ENCODE data around the gene GCN1. TPM values are rescaled to one million over a fixed set of nuclear protein-coding genes. Genes with fewer than 3 reads are reported as not detected.
"Not testable (repeated sequence)": the region's sequence is repeated elsewhere in the genome, so short reads cannot be mapped to it uniquely, and the experiment has no call there.

GCN1 gene
- total RNA-seq, 2 experiments from 2014 or later = 126 to 151 TPM

- no peak for ATAC-seq
- DNase-seq = no peak
- CTCF ChIA-PET = interaction anchor here (0.9 to 9.2 kb wide), 21 partner anchors 9 to 238 kb away, joined by 3 to 94 read pairs (median 6); partner anchors contain the start of genes COX6A1, PXN, RNU4-1 and RNU4-2
- Mint-ChIP-seq H3K4me3 (peak overlapping the region; percentile 89), H3K36me3 (peaks cover 48% of the 10 kb centered on the region), H3K27me3 (no peaks in the 10 kb centered on the region), H3K9me3 (ENCODE audit: low read depth) (no peaks in the 10 kb centered on the region), H3K4me1 (peaks cover 48% of the 10 kb centered on the region), H3K27ac (peak overlapping the region; percentile 99)
Observed at GRCh38 chr12:120200364-120200800, 5.9 kb upstream of the GCN1 start.

GRCh38 chr12:120199595-120200306 lies 5.2 kb upstream of the GCN1 start:
- DNase-seq (peak; percentile 64), ATAC-seq (no peak)
- peaks cover 53% of the 10 kb centered on the region for H3K4me1 Mint-ChIP-seq
- peaks cover 52% of the 10 kb centered on the region for H3K36me3 Mint-ChIP-seq
- H3K27ac Mint-ChIP-seq = peak overlapping the region; percentile 99
- no peaks in the 10 kb centered on the region for H3K9me3 Mint-ChIP-seq (ENCODE audit: low read depth)
- peak overlapping the region; percentile 89 for H3K4me3 Mint-ChIP-seq
- CTCF ChIA-PET = interaction anchor here (0.5 to 8.3 kb wide), 7 partner anchors 26 to 231 kb away, joined by 3 to 86 read pairs (median 3); partner anchors contain the start of gene PXN
- no peaks in the 10 kb centered on the region for H3K27me3 Mint-ChIP-seq

- Mint-ChIP-seq H3K27me3 (no peaks in the 10 kb centered on the region), H3K36me3 (peaks cover 53% of the 10 kb centered on the region), H3K4me3 (peak overlapping the region; percentile 89), H3K4me1 (peaks cover 54% of the 10 kb centered on the region), H3K9me3 (ENCODE audit: low read depth) (no peaks in the 10 kb centered on the region), H3K27ac (peak overlapping the region; percentile 99)
- DNase-seq (no peak), ATAC-seq (no peak)
- CTCF ChIA-PET = interaction anchor here (1.3 to 8.3 kb wide), 3 partner anchors 25 to 79 kb away, joined by 4 to 86 read pairs (median 10); partner anchors contain the start of gene PXN
Observed at GRCh38 chr12:120199025-120199424, 4.5 kb upstream of the GCN1 start.

- CTCF ChIA-PET = interaction anchor here (1.0 to 8.3 kb wide), 3 partner anchors 8 to 67 kb away, joined by 3 to 86 read pairs (median 6); partner anchors contain the start of gene PXN
- Mint-ChIP-seq H3K27ac (peak overlapping the region; percentile 77), H3K4me1 (peaks cover 58% of the 10 kb centered on the region), H3K27me3 (no peaks in the 10 kb centered on the region), H3K9me3 (ENCODE audit: low read depth) (no peaks in the 10 kb centered on the region), H3K4me3 (peak overlapping the region; percentile 89), H3K36me3 (peaks cover 59% of the 10 kb centered on the region)
- DNase-seq = no peak
- ATAC-seq = no peak
Observed at GRCh38 chr12:120197542-120197887, 3.0 kb upstream of the GCN1 start.

- H3K4me3 Mint-ChIP-seq = peak overlapping the region; percentile 40
- not testable (repeated sequence) for ATAC-seq; DNase-seq; H3K27me3 Mint-ChIP-seq; H3K9me3 Mint-ChIP-seq (ENCODE audit: low read depth)
- CTCF ChIA-PET = interaction anchor here (1.0 to 8.3 kb wide), 5 partner anchors 7 to 86 kb away, joined by 3 to 86 read pairs (median 6); partner anchors contain the start of gene PXN
- peak overlapping the region; percentile 77 for H3K27ac Mint-ChIP-seq
- H3K4me1 Mint-ChIP-seq = peaks cover 58% of the 10 kb centered on the region
- peaks cover 59% of the 10 kb centered on the region for H3K36me3 Mint-ChIP-seq
Observed at GRCh38 chr12:120196817-120197541, 2.5 kb upstream of the GCN1 start.

- H3K4me1 Mint-ChIP-seq = peaks cover 63% of the 10 kb centered on the region
- no peaks in the 10 kb centered on the region for H3K27me3 Mint-ChIP-seq
- ATAC-seq (no peak), DNase-seq (no peak)
- H3K9me3 Mint-ChIP-seq (ENCODE audit: low read depth) = no peaks in the 10 kb centered on the region
- peaks cover 62% of the 10 kb centered on the region for H3K36me3 Mint-ChIP-seq
- CTCF ChIA-PET = interaction anchor here (1.0 to 8.3 kb wide), 5 partner anchors 32 to 86 kb away, joined by 5 to 86 read pairs (median 6); partner anchors contain the start of gene PXN
- H3K27ac Mint-ChIP-seq = peak overlapping the region; percentile 95
- peak overlapping the region; percentile 90 for H3K4me3 Mint-ChIP-seq
Observed at GRCh38 chr12:120196363-120196762, 1.8 kb upstream of the GCN1 start.

GRCh38 chr12:120194226-120194533 lies 335 bp downstream of the GCN1 start:
- peak overlapping the region; percentile 92 for H3K27ac Mint-ChIP-seq
- H3K9me3 Mint-ChIP-seq (ENCODE audit: low read depth) = no peaks in the 10 kb centered on the region
- H3K36me3 Mint-ChIP-seq = peaks cover 57% of the 10 kb centered on the region
- DNase-seq (no peak), ATAC-seq (peak; percentile 1)
- CTCF ChIA-PET = interaction anchor here (1.0 to 1.8 kb wide), 3 partner anchors 34 to 344 kb away, joined by 3 to 7 read pairs (median 3); partner anchors contain the start of gene PXN
- peaks cover 64% of the 10 kb centered on the region for H3K4me1 Mint-ChIP-seq
- peak overlapping the region; percentile 90 for H3K4me3 Mint-ChIP-seq
- H3K27me3 Mint-ChIP-seq = no peaks in the 10 kb centered on the region

- H3K27ac Mint-ChIP-seq; H3K9me3 Mint-ChIP-seq (ENCODE audit: low read depth); ATAC-seq; DNase-seq; H3K27me3 Mint-ChIP-seq: not testable (repeated sequence)
- H3K36me3 Mint-ChIP-seq = peaks cover 56% of the 10 kb centered on the region
- CTCF ChIA-PET = interaction anchor here (1.0 to 1.8 kb wide), 3 partner anchors 35 to 345 kb away, joined by 3 to 7 read pairs (median 3); partner anchors contain the start of gene PXN
- H3K4me1 Mint-ChIP-seq = peaks cover 55% of the 10 kb centered on the region
- H3K4me3 Mint-ChIP-seq = peak overlapping the region; percentile 90
Observed at GRCh38 chr12:120193286-120193685, 1.2 kb downstream of the GCN1 start.

- ATAC-seq (no peak), DNase-seq (no peak)
- Mint-ChIP-seq H3K27me3 (no peaks in the 10 kb centered on the region), H3K36me3 (peaks cover 53% of the 10 kb centered on the region), H3K4me3 (no peak overlapping the region), H3K9me3 (ENCODE audit: low read depth) (no peaks in the 10 kb centered on the region), H3K27ac (no peak overlapping the region), H3K4me1 (peaks cover 48% of the 10 kb centered on the region)
- CTCF ChIA-PET = interaction anchor here (2.3 kb wide), 1 partner anchor 10 kb away, joined by 12 read pairs; the partner anchor contains the start of gene RPLP0
Observed at GRCh38 chr12:120190985-120191480, 3.5 kb downstream of the GCN1 start.

- H3K27me3 Mint-ChIP-seq = no peaks in the 10 kb centered on the region
- H3K4me3 Mint-ChIP-seq = no peak overlapping the region
- DNase-seq (no peak), ATAC-seq (no peak)
- peaks cover 43% of the 10 kb centered on the region for H3K4me1 Mint-ChIP-seq
- H3K36me3 Mint-ChIP-seq = peaks cover 54% of the 10 kb centered on the region
- CTCF ChIA-PET = interaction anchor here (2.3 kb wide), 1 partner anchor 11 kb away, joined by 12 read pairs; the partner anchor contains the start of gene RPLP0
- H3K9me3 Mint-ChIP-seq (ENCODE audit: low read depth) = no peaks in the 10 kb centered on the region
- H3K27ac Mint-ChIP-seq = peak overlapping the region; percentile 47
Observed at GRCh38 chr12:120190386-120190785, 4.1 kb downstream of the GCN1 start.

GRCh38 chr12:120186654-120187053 lies 7.9 kb downstream of the GCN1 start:
- no peak overlapping the region for H3K4me3 Mint-ChIP-seq
- peaks cover 27% of the 10 kb centered on the region for H3K4me1 Mint-ChIP-seq
- H3K27me3 Mint-ChIP-seq = no peaks in the 10 kb centered on the region
- H3K9me3 Mint-ChIP-seq (ENCODE audit: low read depth) = no peaks in the 10 kb centered on the region
- no peak overlapping the region for H3K27ac Mint-ChIP-seq
- no peak for DNase-seq
- CTCF ChIA-PET = interaction anchor here (2.1 kb wide), 1 partner anchor 15 kb away, joined by 7 read pairs; the partner anchor contains the start of gene RPLP0
- H3K36me3 Mint-ChIP-seq = peaks cover 70% of the 10 kb centered on the region
- ATAC-seq = no peak

GRCh38 chr12:120183211-120183631 lies 11.3 kb downstream of the GCN1 start:
- no peaks in the 10 kb centered on the region for H3K9me3 Mint-ChIP-seq (ENCODE audit: low read depth)
- no peaks in the 10 kb centered on the region for H3K27me3 Mint-ChIP-seq
- H3K36me3 Mint-ChIP-seq = peaks cover 66% of the 10 kb centered on the region
- no peak overlapping the region for H3K27ac Mint-ChIP-seq
- no peak for ATAC-seq
- H3K4me3 Mint-ChIP-seq = no peak overlapping the region
- no peak for DNase-seq
- CTCF ChIA-PET = no interaction called here
- peaks cover 15% of the 10 kb centered on the region for H3K4me1 Mint-ChIP-seq

- Mint-ChIP-seq H3K27ac (peak overlapping the region; percentile 38), H3K4me3 (no peak overlapping the region), H3K27me3 (no peaks in the 10 kb centered on the region), H3K9me3 (ENCODE audit: low read depth) (no peaks in the 10 kb centered on the region), H3K36me3 (peaks cover 69% of the 10 kb centered on the region), H3K4me1 (peaks cover 15% of the 10 kb centered on the region)
- ATAC-seq = no peak
- no peak for DNase-seq
- CTCF ChIA-PET = no interaction called here
Observed at GRCh38 chr12:120181991-120182631, 12.4 kb downstream of the GCN1 start.
